ENCODE data around the gene SNAP47. TPM values are rescaled to one million over a fixed set of nuclear protein-coding genes. Genes with fewer than 3 reads are reported as not detected.

Gene SNAP47
- total and polyA plus RNA-seq, 9 of the 15 experiments (the other 6 are each of a cell fraction or from before 2014, with no cell fraction given), result 2.5 to 41.3 (median 32.6) TPM

DNA sequence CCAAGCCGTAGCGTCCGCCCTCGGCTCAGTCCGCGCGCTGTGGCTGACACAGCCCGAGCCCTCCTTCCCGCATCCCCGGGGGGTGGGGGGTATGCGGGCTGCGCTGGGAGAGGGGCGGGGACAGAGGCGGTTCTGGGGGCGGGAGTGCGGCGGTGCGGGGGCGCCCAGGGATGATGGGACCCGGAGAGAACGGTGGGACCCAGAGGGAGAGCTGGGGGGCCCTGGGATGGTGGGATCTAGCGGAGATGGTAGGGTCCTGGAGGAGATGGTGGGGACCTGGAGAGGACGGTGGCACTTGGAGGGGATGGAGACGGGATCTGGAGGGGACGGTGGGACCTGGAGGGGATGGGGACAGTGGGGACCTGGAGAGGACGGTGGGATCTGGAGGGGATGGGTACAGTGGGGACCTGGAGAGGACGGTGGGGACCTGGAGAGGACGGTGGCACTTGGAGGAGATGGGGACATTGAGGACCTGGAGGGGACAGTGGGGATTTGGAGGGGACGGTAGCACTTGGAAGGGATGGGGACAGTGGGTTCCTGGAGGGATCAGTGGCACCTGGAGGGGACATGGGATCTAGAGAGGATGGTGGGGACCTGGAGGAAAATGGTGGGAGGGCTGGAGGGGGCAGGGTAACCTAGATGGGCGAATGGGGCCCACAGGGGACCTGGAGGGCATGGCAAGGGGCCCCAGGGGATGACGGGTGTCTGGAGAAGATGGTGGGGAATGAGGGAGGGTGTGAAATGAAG lies 477 bp downstream of the SNAP47 start (continued):
- TF ChIP-seq, protein P1, sequence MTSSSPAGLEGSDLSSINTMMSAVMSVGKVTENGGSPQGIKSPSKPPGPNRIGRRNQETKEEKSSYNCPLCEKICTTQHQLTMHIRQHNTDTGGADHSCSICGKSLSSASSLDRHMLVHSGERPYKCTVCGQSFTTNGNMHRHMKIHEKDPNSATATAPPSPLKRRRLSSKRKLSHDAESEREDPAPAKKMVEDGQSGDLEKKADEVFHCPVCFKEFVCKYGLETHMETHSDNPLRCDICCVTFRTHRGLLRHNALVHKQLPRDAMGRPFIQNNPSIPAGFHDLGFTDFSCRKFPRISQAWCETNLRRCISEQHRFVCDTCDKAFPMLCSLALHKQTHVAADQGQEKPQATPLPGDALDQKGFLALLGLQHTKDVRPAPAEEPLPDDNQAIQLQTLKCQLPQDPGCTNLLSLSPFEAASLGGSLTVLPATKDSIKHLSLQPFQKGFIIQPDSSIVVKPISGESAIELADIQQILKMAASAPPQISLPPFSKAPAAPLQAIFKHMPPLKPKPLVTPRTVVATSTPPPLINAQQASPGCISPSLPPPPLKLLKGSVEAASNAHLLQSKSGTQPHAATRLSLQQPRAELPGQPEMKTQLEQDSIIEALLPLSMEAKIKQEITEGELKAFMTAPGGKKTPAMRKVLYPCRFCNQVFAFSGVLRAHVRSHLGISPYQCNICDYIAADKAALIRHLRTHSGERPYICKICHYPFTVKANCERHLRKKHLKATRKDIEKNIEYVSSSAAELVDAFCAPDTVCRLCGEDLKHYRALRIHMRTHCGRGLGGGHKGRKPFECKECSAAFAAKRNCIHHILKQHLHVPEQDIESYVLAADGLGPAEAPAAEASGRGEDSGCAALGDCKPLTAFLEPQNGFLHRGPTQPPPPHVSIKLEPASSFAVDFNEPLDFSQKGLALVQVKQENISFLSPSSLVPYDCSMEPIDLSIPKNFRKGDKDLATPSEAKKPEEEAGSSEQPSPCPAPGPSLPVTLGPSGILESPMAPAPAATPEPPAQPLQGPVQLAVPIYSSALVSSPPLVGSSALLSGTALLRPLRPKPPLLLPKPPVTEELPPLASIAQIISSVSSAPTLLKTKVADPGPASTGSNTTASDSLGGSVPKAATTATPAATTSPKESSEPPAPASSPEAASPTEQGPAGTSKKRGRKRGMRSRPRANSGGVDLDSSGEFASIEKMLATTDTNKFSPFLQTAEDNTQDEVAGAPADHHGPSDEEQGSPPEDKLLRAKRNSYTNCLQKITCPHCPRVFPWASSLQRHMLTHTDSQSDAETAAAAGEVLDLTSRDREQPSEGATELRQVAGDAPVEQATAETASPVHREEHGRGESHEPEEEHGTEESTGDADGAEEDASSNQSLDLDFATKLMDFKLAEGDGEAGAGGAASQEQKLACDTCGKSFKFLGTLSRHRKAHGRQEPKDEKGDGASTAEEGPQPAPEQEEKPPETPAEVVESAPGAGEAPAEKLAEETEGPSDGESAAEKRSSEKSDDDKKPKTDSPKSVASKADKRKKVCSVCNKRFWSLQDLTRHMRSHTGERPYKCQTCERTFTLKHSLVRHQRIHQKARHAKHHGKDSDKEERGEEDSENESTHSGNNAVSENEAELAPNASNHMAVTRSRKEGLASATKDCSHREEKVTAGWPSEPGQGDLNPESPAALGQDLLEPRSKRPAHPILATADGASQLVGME (CRISPR knock-in tag; IDR thresholded peaks at IDR 0.05), result no peak
- no peak for TF ChIP-seq DPF2 (IDR thresholded peaks at IDR 0.05)
- TF ChIP-seq, protein P2, sequence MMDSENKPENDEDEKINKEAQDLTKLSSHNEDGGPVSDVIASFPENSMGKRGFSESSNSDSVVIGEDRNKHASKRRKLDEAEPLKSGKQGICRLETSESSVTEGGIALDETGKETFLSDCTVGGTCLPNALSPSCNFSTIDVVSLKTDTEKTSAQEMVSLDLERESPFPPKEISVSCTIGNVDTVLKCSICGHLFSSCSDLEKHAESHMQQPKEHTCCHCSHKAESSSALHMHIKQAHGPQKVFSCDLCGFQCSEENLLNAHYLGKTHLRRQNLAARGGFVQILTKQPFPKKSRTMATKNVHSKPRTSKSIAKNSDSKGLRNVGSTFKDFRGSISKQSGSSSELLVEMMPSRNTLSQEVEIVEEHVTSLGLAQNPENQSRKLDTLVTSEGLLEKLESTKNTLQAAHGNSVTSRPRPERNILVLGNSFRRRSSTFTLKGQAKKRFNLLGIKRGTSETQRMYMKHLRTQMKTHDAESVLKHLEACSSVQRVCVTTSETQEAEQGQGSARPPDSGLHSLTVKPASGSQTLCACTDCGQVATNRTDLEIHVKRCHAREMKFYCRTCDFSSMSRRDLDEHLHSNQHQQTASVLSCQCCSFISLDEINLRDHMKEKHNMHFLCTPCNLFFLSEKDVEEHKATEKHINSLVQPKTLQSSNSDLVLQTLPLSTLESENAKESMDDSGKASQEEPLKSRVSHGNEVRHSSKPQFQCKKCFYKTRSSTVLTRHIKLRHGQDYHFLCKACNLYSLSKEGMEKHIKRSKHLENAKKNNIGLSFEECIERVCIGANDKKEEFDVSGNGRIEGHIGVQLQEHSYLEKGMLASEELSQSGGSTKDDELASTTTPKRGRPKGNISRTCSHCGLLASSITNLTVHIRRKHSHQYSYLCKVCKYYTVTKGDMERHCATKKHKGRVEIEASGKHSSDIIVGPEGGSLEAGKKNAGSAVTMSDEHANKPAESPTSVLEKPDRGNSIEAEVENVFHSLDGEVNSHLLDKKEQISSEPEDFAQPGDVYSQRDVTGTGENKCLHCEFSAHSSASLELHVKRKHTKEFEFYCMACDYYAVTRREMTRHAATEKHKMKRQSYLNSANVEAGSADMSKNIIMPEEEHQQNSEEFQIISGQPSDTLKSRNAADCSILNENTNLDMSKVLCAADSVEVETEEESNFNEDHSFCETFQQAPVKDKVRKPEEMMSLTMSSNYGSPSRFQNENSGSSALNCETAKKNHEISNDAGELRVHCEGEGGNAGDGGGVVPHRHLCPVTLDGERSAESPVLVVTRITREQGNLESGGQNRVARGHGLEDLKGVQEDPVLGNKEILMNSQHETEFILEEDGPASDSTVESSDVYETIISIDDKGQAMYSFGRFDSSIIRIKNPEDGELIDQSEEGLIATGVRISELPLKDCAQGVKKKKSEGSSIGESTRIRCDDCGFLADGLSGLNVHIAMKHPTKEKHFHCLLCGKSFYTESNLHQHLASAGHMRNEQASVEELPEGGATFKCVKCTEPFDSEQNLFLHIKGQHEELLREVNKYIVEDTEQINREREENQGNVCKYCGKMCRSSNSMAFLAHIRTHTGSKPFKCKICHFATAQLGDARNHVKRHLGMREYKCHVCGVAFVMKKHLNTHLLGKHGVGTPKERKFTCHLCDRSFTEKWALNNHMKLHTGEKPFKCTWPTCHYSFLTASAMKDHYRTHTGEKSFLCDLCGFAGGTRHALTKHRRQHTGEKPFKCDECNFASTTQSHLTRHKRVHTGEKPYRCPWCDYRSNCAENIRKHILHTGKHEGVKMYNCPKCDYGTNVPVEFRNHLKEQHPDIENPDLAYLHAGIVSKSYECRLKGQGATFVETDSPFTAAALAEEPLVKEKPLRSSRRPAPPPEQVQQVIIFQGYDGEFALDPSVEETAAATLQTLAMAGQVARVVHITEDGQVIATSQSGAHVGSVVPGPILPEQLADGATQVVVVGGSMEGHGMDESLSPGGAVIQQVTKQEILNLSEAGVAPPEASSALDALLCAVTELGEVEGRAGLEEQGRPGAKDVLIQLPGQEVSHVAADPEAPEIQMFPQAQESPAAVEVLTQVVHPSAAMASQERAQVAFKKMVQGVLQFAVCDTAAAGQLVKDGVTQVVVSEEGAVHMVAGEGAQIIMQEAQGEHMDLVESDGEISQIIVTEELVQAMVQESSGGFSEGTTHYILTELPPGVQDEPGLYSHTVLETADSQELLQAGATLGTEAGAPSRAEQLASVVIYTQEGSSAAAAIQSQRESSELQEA (IDR thresholded peaks at IDR 0.05; ENCODE audit: low read depth), result no peak
- TF ChIP-seq CBX8 (IDR thresholded peaks at IDR 0.05; ENCODE audit: borderline replicate concordance, extremely low read depth, low read depth, low read length, poor library complexity, severe bottlenecking), result no peak
- TF ChIP-seq, protein P3, sequence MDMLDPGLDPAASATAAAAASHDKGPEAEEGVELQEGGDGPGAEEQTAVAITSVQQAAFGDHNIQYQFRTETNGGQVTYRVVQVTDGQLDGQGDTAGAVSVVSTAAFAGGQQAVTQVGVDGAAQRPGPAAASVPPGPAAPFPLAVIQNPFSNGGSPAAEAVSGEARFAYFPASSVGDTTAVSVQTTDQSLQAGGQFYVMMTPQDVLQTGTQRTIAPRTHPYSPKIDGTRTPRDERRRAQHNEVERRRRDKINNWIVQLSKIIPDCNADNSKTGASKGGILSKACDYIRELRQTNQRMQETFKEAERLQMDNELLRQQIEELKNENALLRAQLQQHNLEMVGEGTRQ (CRISPR knock-in tag; IDR thresholded peaks at IDR 0.05), result 0 out of 2 replicates have a peak, but pooled peaks have one; percentile 2
- TF ChIP-seq U2AF2 (optimal IDR thresholded peaks at IDR 0.05; ENCODE audit: low read depth, low read length), result no peak
- TF ChIP-seq, protein P4, sequence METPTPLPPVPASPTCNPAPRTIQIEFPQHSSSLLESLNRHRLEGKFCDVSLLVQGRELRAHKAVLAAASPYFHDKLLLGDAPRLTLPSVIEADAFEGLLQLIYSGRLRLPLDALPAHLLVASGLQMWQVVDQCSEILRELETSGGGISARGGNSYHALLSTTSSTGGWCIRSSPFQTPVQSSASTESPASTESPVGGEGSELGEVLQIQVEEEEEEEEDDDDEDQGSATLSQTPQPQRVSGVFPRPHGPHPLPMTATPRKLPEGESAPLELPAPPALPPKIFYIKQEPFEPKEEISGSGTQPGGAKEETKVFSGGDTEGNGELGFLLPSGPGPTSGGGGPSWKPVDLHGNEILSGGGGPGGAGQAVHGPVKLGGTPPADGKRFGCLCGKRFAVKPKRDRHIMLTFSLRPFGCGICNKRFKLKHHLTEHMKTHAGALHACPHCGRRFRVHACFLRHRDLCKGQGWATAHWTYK (CRISPR knock-in tag; IDR thresholded peaks at IDR 0.05), result peak; percentile 8; the same call in 1 of the 2 replicates
- TF ChIP-seq NFE2 (IDR thresholded peaks at IDR 0.05; ENCODE audit: low read depth), result no peak
- no peak for TF ChIP-seq PURB (CRISPR knock-in tag; IDR thresholded peaks at IDR 0.05; ENCODE audit: low read depth)
